Stimulated activated CD8-positive, alpha-beta memory T cell treated with anti-CD3 and anti-CD28 coated beads, Interleukin-2, amount 100 ng/mL, for 1 hour (primary cell): ENCODE measurements around the gene ELK4.

Source experiments
- DNase-seq, 2 donors: peaks; one replicate each; pipeline ENCODE4 v3.0.0-alpha.2; 2020; ENCODE audit warnings: low read depth in 2 of 2

ELK4 gene

DNA sequence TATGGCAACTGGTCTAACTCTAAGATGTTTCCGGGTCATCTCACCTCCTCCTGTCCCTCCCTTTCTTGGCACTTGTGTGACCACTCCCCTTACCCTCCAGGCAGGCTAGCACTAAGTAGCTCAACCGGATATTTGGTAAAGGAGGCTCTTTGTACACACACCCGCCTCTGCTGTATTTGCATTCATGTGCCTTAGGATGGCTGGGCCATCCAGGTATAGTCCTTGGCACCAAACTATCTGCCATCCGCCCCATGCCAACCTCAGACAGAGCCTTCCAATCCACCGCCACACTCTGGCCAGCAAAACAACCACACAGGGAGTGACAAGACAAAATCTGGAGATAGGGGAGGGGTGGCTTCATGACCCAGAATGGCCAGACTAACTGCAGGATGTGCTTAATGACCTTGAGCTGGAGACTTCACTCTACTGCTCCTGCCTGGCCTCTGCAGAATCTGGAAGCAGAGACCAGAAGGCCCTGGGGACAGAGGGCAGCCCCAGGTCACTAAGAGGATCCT, 67.8 kb downstream of the ELK4 start:
- no peak for DNase-seq

DNA sequence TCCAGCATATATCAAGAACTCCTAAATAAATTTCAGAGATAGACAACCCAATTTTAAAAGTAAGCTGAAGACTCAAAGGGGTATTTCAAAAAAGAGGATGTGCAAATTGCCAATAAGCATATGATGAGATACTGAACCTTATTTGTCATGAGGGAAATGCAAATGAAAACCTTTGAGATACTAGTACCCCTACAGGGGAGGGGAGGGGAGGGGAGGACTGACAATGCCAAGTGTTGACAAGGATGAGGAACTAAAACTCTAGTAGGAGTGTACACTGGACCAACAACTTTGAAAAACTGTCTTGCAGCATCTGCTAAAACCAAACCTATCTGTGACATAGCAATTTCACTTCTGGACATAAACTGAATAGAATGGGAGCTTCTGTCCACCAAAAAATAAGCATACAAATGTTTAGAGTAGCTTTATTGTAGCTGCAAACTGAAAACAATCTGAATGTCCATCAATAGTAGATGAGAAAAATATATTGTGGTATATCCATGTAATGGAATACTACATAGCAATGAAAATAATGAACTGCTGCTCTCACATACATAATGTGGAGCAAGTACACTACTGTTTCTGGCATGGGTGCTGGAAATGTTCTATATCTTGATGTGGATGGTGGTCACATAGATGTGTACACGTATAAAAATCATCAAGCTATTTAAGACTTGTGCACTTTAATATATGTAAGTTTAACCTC, 70.2 kb downstream of the ELK4 start:
- DNase-seq = no peak
